K562 (cell line): Measurements from ENCODE around the gene USP15. TPM values are rescaled to one million over a fixed set of nuclear protein-coding genes. Genes with fewer than 3 reads are reported as not detected.

Experiments
- ARHGAP35 ChIP-seq: fragments of 450-650 bp; IDR thresholded peaks from 2 replicates; pipeline ENCODE4 v1.6.1; 2018; ENCODE audit not compliant: partially characterized antibody
- CBFA2T2 ChIP-seq: fragments of 450-650 bp; conservative IDR thresholded peaks from 2 replicates; pipeline ENCODE4 v1.6.1; 2017; ENCODE audit warnings: mild to moderate bottlenecking
- ELF2 ChIP-seq: fragments of 250-450 bp; sonication (Bioruptor Pico); IDR thresholded peaks from 2 replicates; pipeline ENCODE4 v1.5.0; 2021; ENCODE audit warnings: mild to moderate bottlenecking
- FOXK1 ChIP-seq: sonication (generic); formaldehyde crosslinking; IDR thresholded peaks from 2 replicates; pipeline ENCODE4 v1.8.0; 2022; ENCODE audit warnings: missing genetic modification reagents, mild to moderate bottlenecking, borderline replicate concordance
- HNRNPL ChIP-seq: fragments of 200-400 bp; formaldehyde crosslinking; IDR thresholded peaks from 2 replicates; pipeline ENCODE4 v1.6.1; 2017; ENCODE audit warnings: low read depth, mild to moderate bottlenecking, low read length
- HOXB6 ChIP-seq: fragments of 250-450 bp; sonication (Bioruptor Pico); IDR thresholded peaks from 2 replicates; pipeline ENCODE4 v1.5.1; 2022; ENCODE audit warnings: mild to moderate bottlenecking, borderline replicate concordance
- MAFG ChIP-seq: fragments of 450-650 bp; conservative IDR thresholded peaks from 2 replicates; pipeline ENCODE4 v1.6.1; 2016; ENCODE audit warnings: missing genetic modification characterization, missing compliant biosample characterization
- MGA ChIP-seq: fragments of 450-650 bp; IDR thresholded peaks from 2 replicates; pipeline ENCODE4 v1.6.1; 2016; ENCODE audit warnings: mild to moderate bottlenecking, moderate library complexity
- MYNN ChIP-seq, 2 experiments: sonication (generic); formaldehyde crosslinking in 1 of 2; IDR thresholded peaks; 2 replicates each; pipeline versions ENCODE4 v1.5.0 to v1.6.1; 2016 to 2020; ENCODE audit warnings: antibody characterized with exemption in 1 of 2, missing genetic modification reagents in 1 of 2
- POLR2AphosphoS2 ChIP-seq: IDR thresholded peaks from 2 replicates; pipeline ENCODE4 v1.6.1; 2012; ENCODE audit warnings: low read length, improper control_type of control experiment
- SIN3B ChIP-seq: fragments of 450-650 bp; IDR thresholded peaks from 2 replicates; pipeline ENCODE4 v1.6.1; 2017; ENCODE audit warnings: low read depth, mild to moderate bottlenecking, moderate library complexity
- TAF7 ChIP-seq: fragments of 450-650 bp; IDR thresholded peaks from 2 replicates; pipeline ENCODE4 v1.6.1; 2016; ENCODE audit warnings: missing genetic modification characterization, missing compliant biosample characterization
- ZC3H8 ChIP-seq: fragments of 450-650 bp; IDR thresholded peaks from 2 replicates; pipeline ENCODE4 v1.6.1; 2017
- ZNF121 ChIP-seq: sonication (generic); formaldehyde crosslinking; conservative IDR thresholded peaks from 2 replicates; pipeline ENCODE4 v1.8.0; 2022; ENCODE audit warnings: missing genetic modification reagents
- ZNF197 ChIP-seq: fragments of 200-800 bp; sonication (Bioruptor generic); IDR thresholded peaks from 2 replicates; pipeline ENCODE4 v1.6.1; 2016; ENCODE audit warnings: low read depth, missing genetic modification characterization, missing compliant biosample characterization
- polyA plus RNA-seq, 8 experiments: library from polyadenylated mRNA; depleted of rRNA in 4 of 8; stranded (reverse) in 5 of 8; unstranded in 3 of 8; fragments of >200 nt; fragmentation: Nextera tagmentation in 2 of 8; fragmentation: Illumina TruSeq in 1 of 8; extraction: Ambion mirVana in 2 of 8; extraction: Trizol in 1 of 8; gene quantifications; 2 replicates each; pipeline versions ENCODE4 v1.2.1 to v1.2.3, GENCODE V29; 2011 to 2014; ENCODE audit warnings: inconsistent platforms in 1 of 8, missing spikeins in 1 of 8
- total RNA-seq, 7 experiments: library from RNA; depleted of rRNA in 6 of 7; stranded (reverse); fragments of >200 nt in 6 of 7; fragmentation: Illumina TruSeq in 2 of 7; extraction: Trizol in 2 of 7; gene quantifications; 2 replicates each; pipeline versions ENCODE4 v1.2.1 to v1.2.3, GENCODE V29; 2011 to 2021; ENCODE audit warnings: low replicate concordance in 1 of 7

USP15 gene
- total and polyA plus RNA-seq, 9 of the 15 experiments (the other 6 are each of a cell fraction or from before 2014, with no cell fraction given) = 140 to 272 (median 182) TPM

GRCh38 chr12:62260733-62261683, 804 bp downstream of the USP15 start (continued):
- TF ChIP-seq MGA (0 out of 2 replicates have a peak, but pooled peaks have one; percentile 43), ZNF121 (CRISPR knock-in tag) (no peak), ZNF197 (peak; percentile 61; the same call in 1 of the 2 replicates), ZC3H8 (no peak), HNRNPL (no peak), HOXB6 (CRISPR knock-in tag) (no peak), CBFA2T2 (peak; percentile 85), ARHGAP35 (no peak), FOXK1 (no peak), MYNN (IDR thresholded peaks at IDR 0.05) (no peak), MYNN (CRISPR knock-in tag; IDR thresholded peaks at IDR 0.05) (no peak), TAF7 (tag) (no peak), POLR2AphosphoS2 (no peak), MAFG (tag) (no peak), ELF2 (CRISPR knock-in tag) (no peak), SIN3B (no peak)
